ENCODE measurements around the gene ACTL6A. TPM values are rescaled to one million over a fixed set of nuclear protein-coding genes. Genes with fewer than 3 reads are reported as not detected.
A peak's percentile ranks its signal among the peaks of the same experiment; 100 is the strongest.

The ACTL6A gene
- total RNA-seq, 6 experiments from 2014 or later: 10.6 to 38.0 (median 15.5) TPM

GRCh38 chr3:179541596-179541995 is 21.1 kb upstream of the ACTL6A start:
- DNase-seq (no peak), ATAC-seq (no peak)
- H3K4me1 ChIP-seq: no peaks in the 10 kb centered on the region
- H3K4me3 ChIP-seq: no peak overlapping the region
- H3K27me3 ChIP-seq: no peaks in the 10 kb centered on the region
- H3K36me3 ChIP-seq: no peaks in the 10 kb centered on the region
- 93% methylated on average over 1 of the region's 1 CpG for WGBS (ENCODE audit: insufficient coverage, low coverage, low lambda C conversion rate, missing lambda C conversion rate)
- H3K9me3 ChIP-seq: no peaks in the 10 kb centered on the region
- intact Hi-C loops (cut with DNase I): no loop called here
- no peak for TF ChIP-seq CTCF (IDR thresholded peaks at IDR 0.05)
- TF ChIP-seq POLR2A (IDR thresholded peaks at IDR 0.05): no peak
- H3K27ac ChIP-seq: no peak overlapping the region

DNA sequence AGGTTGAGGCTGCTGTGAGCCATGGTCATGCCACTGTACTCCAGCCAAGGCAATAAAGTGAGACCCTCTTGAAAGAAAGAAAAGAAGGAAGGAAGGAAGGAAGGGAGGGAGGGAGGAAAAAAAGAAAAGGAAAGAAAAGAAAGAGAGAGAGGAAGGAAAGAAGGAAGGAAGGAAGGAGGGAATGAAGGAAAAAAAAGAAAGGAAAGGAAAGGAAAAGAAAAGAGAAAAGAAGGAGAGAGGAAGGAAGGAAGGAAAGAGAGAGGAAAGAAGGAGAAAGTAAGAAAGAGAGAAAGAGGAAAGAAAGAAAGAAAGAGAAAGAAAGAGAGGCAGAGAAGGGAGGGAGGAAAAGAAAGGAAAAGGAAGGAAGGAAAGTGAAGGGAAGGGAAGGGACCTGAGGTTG is 20.4 kb upstream of the ACTL6A start:
- no peaks in the 10 kb centered on the region for H3K36me3 ChIP-seq
- TF ChIP-seq CTCF (IDR thresholded peaks at IDR 0.05) (no peak), POLR2A (IDR thresholded peaks at IDR 0.05) (no peak)
- no peaks in the 10 kb centered on the region for H3K9me3 ChIP-seq
- DNase-seq (no peak), ATAC-seq (no peak)
- intact Hi-C loops (cut with DNase I): no loop called here
- H3K27ac ChIP-seq: no peak overlapping the region
- H3K4me1 ChIP-seq: no peaks in the 10 kb centered on the region
- no peak overlapping the region for H3K4me3 ChIP-seq
- H3K27me3 ChIP-seq: no peaks in the 10 kb centered on the region

- intact Hi-C loops (cut with DNase I): no loop called here
- ATAC-seq (no peak), DNase-seq (no peak)
- H3K27ac ChIP-seq: no peak overlapping the region
- H3K4me3 ChIP-seq: no peak overlapping the region
- no peaks in the 10 kb centered on the region for H3K4me1 ChIP-seq
- no peaks in the 10 kb centered on the region for H3K27me3 ChIP-seq
- H3K9me3 ChIP-seq: no peaks in the 10 kb centered on the region
- H3K36me3 ChIP-seq: no peaks in the 10 kb centered on the region
- 44% methylated on average over 2 of the region's 2 CpGs for WGBS (ENCODE audit: insufficient coverage, low coverage, low lambda C conversion rate, missing lambda C conversion rate)
- TF ChIP-seq CTCF (IDR thresholded peaks at IDR 0.05): no peak
- no peak for TF ChIP-seq POLR2A (IDR thresholded peaks at IDR 0.05)
Measured at GRCh38 chr3:179544981-179545645, 17.6 kb upstream of the ACTL6A start.

- no peaks in the 10 kb centered on the region for H3K36me3 ChIP-seq
- H3K9me3 ChIP-seq: no peaks in the 10 kb centered on the region
- no peak overlapping the region for H3K27ac ChIP-seq
- WGBS (ENCODE audit: insufficient coverage, low coverage, low lambda C conversion rate, missing lambda C conversion rate): 60% methylated on average over 1 of the region's 2 CpGs
- TF ChIP-seq CTCF (IDR thresholded peaks at IDR 0.05) (no peak), POLR2A (IDR thresholded peaks at IDR 0.05) (no peak)
- no peaks in the 10 kb centered on the region for H3K4me1 ChIP-seq
- no peak overlapping the region for H3K4me3 ChIP-seq
- ATAC-seq: peak in 1 of 4 donors; percentile 65
- intact Hi-C loops (cut with DNase I): no loop called here
- no peak for DNase-seq
- H3K27me3 ChIP-seq: no peaks in the 10 kb centered on the region
Measured at GRCh38 chr3:179546814-179547241, 15.9 kb upstream of the ACTL6A start.
